Adrenal gland (tissue), 12 donors: ENCODE results near the gene SLC8A2. TPM values are rescaled to one million over a fixed set of nuclear protein-coding genes. Genes with fewer than 3 reads are reported as not detected.

Source experiments
- DNase-seq, 7 donors: peaks; one replicate each; pipeline ENCODE4 v3.0.0-alpha.2; 2019 to 2020
- H3K27ac ChIP-seq, 5 donors: fragments of 200-600 bp; sonication (generic) in 4 of 5; 1 replicate in 3 of 5; 2 replicates in 2 of 5; pipeline versions ENCODE4 v1.5.1 to v1.8.0; 2016 to 2020; ENCODE audit warnings: mild to moderate bottlenecking in 1 of 5
- H3K27me3 ChIP-seq: fragments of 200-600 bp; 2 replicates; pipeline ENCODE4 v1.8.0; 2021
- H3K36me3 ChIP-seq, 2 donors: fragments of 200-600 bp; replicated peaks in 1 of 2; 1 replicate in 1 of 2; 2 replicates in 1 of 2; pipeline versions ENCODE4 v1.5.1 to v1.8.0; 2018 to 2022
- H3K4me1 ChIP-seq, 2 donors: fragments of 200-600 bp; replicated peaks in 1 of 2; 1 replicate in 1 of 2; 2 replicates in 1 of 2; pipeline versions ENCODE4 v1.5.1 to v1.8.0; 2018 to 2021
- H3K4me3 ChIP-seq, 4 donors: fragments of 200-600 bp; sonication (generic) in 3 of 4; one replicate each; pipeline ENCODE4 v1.5.1; 2016 to 2018
- H3K9me3 ChIP-seq, 3 donors: fragments of 200-600 bp; sonication (generic) in 1 of 3; replicated peaks in 1 of 3; 1 replicate in 2 of 3; 2 replicates in 1 of 3; pipeline versions ENCODE4 v1.5.1 to v1.8.0; 2016 to 2021
- CTCF ChIP-seq, 6 experiments: fragments of 450-650 bp in 4 of 6; fragments of 200-600 bp in 2 of 6; sonication (generic) in 1 of 6; IDR thresholded peaks; 1 replicate in 5 of 6; 2 replicates in 1 of 6; pipeline versions ENCODE4 v1.5.1 to v1.8.0; 2016 to 2021; ENCODE audit warnings: antibody characterized with exemption in 6 of 6, mild to moderate bottlenecking in 2 of 6, moderate library complexity in 1 of 6
- POLR2A ChIP-seq, 2 donors: fragments of 450-650 bp; IDR thresholded peaks; one replicate each; pipeline ENCODE4 v1.6.1; 2017; ENCODE audit warnings: antibody characterized with exemption in 2 of 2, mild to moderate bottlenecking in 2 of 2, moderate library complexity in 1 of 2
- WGBS, 4 donors: extraction: QIAGEN DNeasy Blood & Tissue Kit in 2 of 4; methylation state at CpG; one replicate each; pipeline versions ENCODE4 v1.1.5 to v1.1.7; 2013 to 2017; 5-methylcytosine and 5-hydroxymethylcytosine counted together
- intact Hi-C, 2 donors: fragments of 100-400 bp; cut with DNase I; formaldehyde crosslinking; loops; one replicate each; pipeline versions ENCODE4 v1.14.1 to v1.15.0; 2022 to 2023
- polyA plus RNA-seq, 3 donors: library from polyadenylated mRNA; stranded (reverse); fragments of 200-250 nt in 2 of 3; fragments of 350-450 nt in 1 of 3; fragmentation: Illumina TruSeq in 1 of 3; extraction: RNeasy Lipid Tissue Mini Kit (QIAGEN cat#74804) in 1 of 3; gene quantifications; one replicate each; pipeline ENCODE4 v1.2.3, GENCODE V29; 2013 to 2014
- total RNA-seq, 9 donors: library from RNA; depleted of rRNA in 4 of 9; stranded (reverse); fragments of >200 nt in 4 of 9; fragments of 120-200 nt in 1 of 9; fragmentation: NEBNext Ultra II Directional in 1 of 9; extraction: Animal tissue kit (Norgen Biotek cat#: 25700) in 1 of 9; gene quantifications; one replicate each; pipeline versions ENCODE4 v1.1.0 to v1.2.4, GENCODE V29; 2013 to 2023
- donor health status: healthy with polysubstance abuse.
- donor health status: Bipolar disorder and iron deficiency.
- donor health status: DM: yes; HTN: yes; CAD: no.
- donor health status: DM: no; HTN: no; CAD: no.
- donor health status: DM: no; HTN: no; CAD: no.
- donor health status: DM: yes; HTN: yes; CAD: no.

SLC8A2 gene
- total and polyA plus RNA-seq, 12 donors, result 0.22 to 6.1 (median 3.0) TPM; not detected in 3

- 39 to 46% (median 40%) methylated on average over 11 of the region's 11 CpGs for WGBS, 4 donors
- DNase-seq, result peak in 5 of 7 donors; percentile 53 to 82 (median 62)
- Histone ChIP-seq H3K4me3 (peak overlapping the region in 1 of 4 donors; percentile 76), H3K27ac (peak overlapping the region; percentile 49 to 100 (median 87)), H3K36me3 (no peaks in the 10 kb centered on the region), H3K27me3 (no peaks in the 10 kb centered on the region), H3K9me3 (no peaks in the 10 kb centered on the region), H3K4me1 (peaks cover 64 to 69% of the 10 kb centered on the region in 2 donors)
- TF ChIP-seq CTCF (IDR thresholded peaks at IDR 0.05), result no peak
- TF ChIP-seq POLR2A (IDR thresholded peaks at IDR 0.05), result peak in 1 of 2 donors; percentile 20
- intact Hi-C loops, result loop anchor here in 1 of 2 donors (10.0 kb wide), 1 partner anchor 182 kb away; no protein-coding TSS in a partner anchor
Observed at GRCh38 chr19:47512183-47512947, 40.7 kb upstream of the SLC8A2 start.

GRCh38 chr19:47511681-47512080 lies 40.0 kb upstream of the SLC8A2 start:
- TF ChIP-seq CTCF (IDR thresholded peaks at IDR 0.05) (no peak), POLR2A (IDR thresholded peaks at IDR 0.05) (no peak)
- no peaks in the 10 kb centered on the region for H3K9me3 ChIP-seq
- 51 to 64% (median 59%) methylated on average over 5 to 7 of the region's 7 CpGs for WGBS, 4 donors
- peak overlapping the region in 1 of 4 donors; percentile 10 for H3K4me3 ChIP-seq
- DNase-seq, result peak in 2 of 7 donors; percentile 22 to 63
- H3K36me3 ChIP-seq, result no peaks in the 10 kb centered on the region
- intact Hi-C loops, result loop anchor here in 1 of 2 donors (10.0 kb wide), 1 partner anchor 183 kb away; no protein-coding TSS in a partner anchor
- peaks cover 71 to 76% of the 10 kb centered on the region in 2 donors for H3K4me1 ChIP-seq
- H3K27me3 ChIP-seq, result no peaks in the 10 kb centered on the region
- peak overlapping the region; percentile 49 to 100 (median 87) for H3K27ac ChIP-seq

- H3K4me1 ChIP-seq, result peaks cover 76 to 77% of the 10 kb centered on the region in 2 donors
- TF ChIP-seq CTCF (IDR thresholded peaks at IDR 0.05), result no peak
- TF ChIP-seq POLR2A (IDR thresholded peaks at IDR 0.05), result peak in 1 of 2 donors; percentile 80
- DNase-seq, result peak; percentile 72 to 93 (median 92)
- 17 to 34% (median 28%) methylated on average over 1 to 6 of the region's 6 CpGs for WGBS, 4 donors
- H3K27ac ChIP-seq, result peak overlapping the region; percentile 49 to 100 (median 87)
- H3K9me3 ChIP-seq, result no peaks in the 10 kb centered on the region
- peak overlapping the region in 1 of 4 donors; percentile 23 for H3K4me3 ChIP-seq
- H3K36me3 ChIP-seq, result no peaks in the 10 kb centered on the region
- H3K27me3 ChIP-seq, result no peaks in the 10 kb centered on the region
- intact Hi-C loops, result loop anchor here in 1 of 2 donors (10.0 kb wide), 1 partner anchor 184 kb away; no protein-coding TSS in a partner anchor
Observed at GRCh38 chr19:47511128-47511517, 39.4 kb upstream of the SLC8A2 start.

GRCh38 chr19:47510516-47511127 lies 38.9 kb upstream of the SLC8A2 start:
- TF ChIP-seq POLR2A (IDR thresholded peaks at IDR 0.05) (no peak), CTCF (IDR thresholded peaks at IDR 0.05) (no peak)
- intact Hi-C loops, result loop anchor here in 1 of 2 donors (10.0 kb wide), 1 partner anchor 184 kb away; no protein-coding TSS in a partner anchor
- no peaks in the 10 kb centered on the region for H3K36me3 ChIP-seq
- H3K27ac ChIP-seq, result peak overlapping the region; percentile 18 to 100 (median 87)
- WGBS, 4 donors, result 36 to 43% (median 41%) methylated on average over 10 to 12 of the region's 12 CpGs
- DNase-seq, result peak in 1 of 7 donors; percentile 23
- no peaks in the 10 kb centered on the region for H3K9me3 ChIP-seq
- no peaks in the 10 kb centered on the region for H3K27me3 ChIP-seq
- H3K4me1 ChIP-seq, result peaks cover 75 to 79% of the 10 kb centered on the region in 2 donors
- peak overlapping the region in 1 of 4 donors; percentile 23 for H3K4me3 ChIP-seq
